Activated CD4-positive, alpha-beta T cell treated with anti-CD3 and anti-CD28 coated beads for 48 hours (primary cell): ENCODE measurements around the gene ITPRID1.
"Not testable (repeated sequence)": the region's sequence is repeated elsewhere in the genome, so short reads cannot be mapped to it uniquely, and the experiment has no call there.

ENCODE experiments used
- DNase-seq: peaks from one replicate; pipeline ENCODE4 v3.0.0-alpha.2; 2020

ITPRID1 gene

GRCh38 chr7:31517513-31517912 is 3.6 kb downstream of the ITPRID1 start:
- DNase-seq: no peak

GRCh38 chr7:31518766-31519165 is 4.9 kb downstream of the ITPRID1 start:
- DNase-seq: no peak

- no peak for DNase-seq
These were observed 7.6 kb downstream of the ITPRID1 start for GRCh38 chr7:31521336-31522010.

- DNase-seq: no peak
These were observed 13.0 kb downstream of the ITPRID1 start for GRCh38 chr7:31526864-31527263.

- DNase-seq: no peak
These were observed 15.2 kb downstream of the ITPRID1 start for GRCh38 chr7:31529103-31529502.

- DNase-seq: not testable (repeated sequence)
These were observed 26.8 kb downstream of the ITPRID1 start for GRCh38 chr7:31540651-31541185.

- no peak for DNase-seq
These were observed 31.7 kb downstream of the ITPRID1 start for GRCh38 chr7:31545549-31545948.

- no peak for DNase-seq
These were observed 35.7 kb downstream of the ITPRID1 start for GRCh38 chr7:31549611-31550010.

GRCh38 chr7:31550432-31550831 is 36.5 kb downstream of the ITPRID1 start:
- DNase-seq: no peak

- no peak for DNase-seq
These were observed 39.8 kb downstream of the ITPRID1 start for GRCh38 chr7:31553661-31554081.

- no peak for DNase-seq
These were observed 48.1 kb downstream of the ITPRID1 start for GRCh38 chr7:31562002-31562401.

- DNase-seq: no peak
These were observed 49.6 kb downstream of the ITPRID1 start for GRCh38 chr7:31563522-31563921.

- no peak for DNase-seq
These were observed 50.1 kb downstream of the ITPRID1 start for GRCh38 chr7:31563951-31564350.

GRCh38 chr7:31564661-31565060 is 50.8 kb downstream of the ITPRID1 start:
- DNase-seq: no peak

- DNase-seq: no peak
These were observed 55.6 kb downstream of the ITPRID1 start for GRCh38 chr7:31569528-31569927.

GRCh38 chr7:31583526-31583925 is 69.6 kb downstream of the ITPRID1 start:
- no peak for DNase-seq

GRCh38 chr7:31583942-31584341 is 70.1 kb downstream of the ITPRID1 start:
- DNase-seq: no peak

- DNase-seq: no peak
These were observed 81.5 kb downstream of the ITPRID1 start for GRCh38 chr7:31595390-31595789.

GRCh38 chr7:31602041-31602625 is 88.2 kb downstream of the ITPRID1 start:
- no peak for DNase-seq

- no peak for DNase-seq
These were observed 89.2 kb downstream of the ITPRID1 start for GRCh38 chr7:31603046-31603445.

- no peak for DNase-seq
These were observed 99.7 kb downstream of the ITPRID1 start for GRCh38 chr7:31613604-31614003.

- DNase-seq: no peak
These were observed 119.6 kb downstream of the ITPRID1 start for GRCh38 chr7:31633467-31633866.

GRCh38 chr7:31633894-31634494 is 120.1 kb downstream of the ITPRID1 start:
- DNase-seq: no peak

- no peak for DNase-seq
These were observed 126.5 kb downstream of the ITPRID1 start for GRCh38 chr7:31640381-31640780.
